NB4 (cell line): ENCODE data around the gene ZNF143.
"Not testable (repeated sequence)": the region's sequence is repeated elsewhere in the genome, so short reads cannot be mapped to it uniquely, and the experiment has no call there.

Experiments
- DNase-seq: peaks from one replicate; pipeline ENCODE4 v3.0.0; 2010; ENCODE audit warnings: low read depth
- H3K4me3 ChIP-seq: one replicate; pipeline ENCODE4 v1.5.1; 2011; ENCODE audit warnings: mild to moderate bottlenecking, low read depth, low read length, moderate library complexity
- MYC ChIP-seq: IDR thresholded peaks from 2 replicates; pipeline ENCODE4 v1.6.1; 2011; ENCODE audit warnings: low read depth, low read length
- POLR2A ChIP-seq: IDR thresholded peaks from 2 replicates; pipeline ENCODE4 v1.6.1; 2011; ENCODE audit warnings: mild to moderate bottlenecking; ENCODE audit not compliant: insufficient read length; ENCODE audit errors: extremely low read depth
- TF ChIP-seq, protein P1 (sequence below): IDR thresholded peaks from one replicate; pipeline ENCODE4 v1.5.1; 2012; ENCODE audit warnings: low read depth, low read length
- TF ChIP-seq, protein P2 (sequence below): IDR thresholded peaks from 2 replicates; pipeline ENCODE4 v1.6.1; 2011; ENCODE audit warnings: low read depth, low read length

ZNF143 gene

DNA sequence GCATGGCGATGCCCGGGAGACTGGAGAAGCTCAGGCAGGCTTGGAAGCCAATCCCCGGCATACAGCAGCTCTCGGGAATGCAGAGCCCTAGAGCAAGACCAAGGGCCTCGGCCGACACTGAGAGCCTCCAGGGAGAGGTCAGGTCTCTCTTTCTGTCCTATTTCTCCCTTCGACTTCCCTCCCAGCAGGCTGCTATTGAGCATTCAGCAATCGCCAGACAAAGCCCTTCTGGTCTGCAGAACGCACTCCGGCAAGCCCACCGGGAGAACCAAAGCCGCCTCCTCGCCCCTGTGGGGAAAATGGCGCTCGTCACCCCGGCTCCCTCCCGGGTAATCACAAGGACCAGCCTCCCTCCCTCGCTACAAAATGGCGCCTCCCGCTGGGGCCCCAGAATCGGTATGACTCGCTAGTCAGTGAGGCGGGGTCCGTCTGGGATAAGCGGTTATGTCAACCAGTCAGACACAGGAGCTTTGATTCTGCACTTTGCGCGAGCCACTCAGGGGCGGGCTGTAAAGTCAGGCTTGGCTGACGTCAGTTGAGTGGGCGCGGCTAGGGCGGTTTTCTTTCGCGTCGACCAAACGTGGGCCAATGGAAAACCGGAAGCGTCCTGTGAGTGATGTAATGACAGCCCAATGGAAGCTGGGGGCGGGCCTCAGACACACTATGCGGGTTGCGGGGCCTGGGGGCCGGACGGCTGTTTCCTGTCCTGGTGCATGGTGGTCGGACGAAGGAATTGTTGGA lies at the start of gene ZNF143:
Gene ZNF143 (plus strand): TSS at position 691 of the 741 bp plus-strand sequence. CDS start 10,297 bp downstream, outside the sequence.
- H3K4me3 ChIP-seq = peak within 1 kb of the TSS; percentile 100
- TF ChIP-seq MYC (peak; percentile 88), POLR2A (peak; percentile 91)
- TF ChIP-seq, protein P1, sequence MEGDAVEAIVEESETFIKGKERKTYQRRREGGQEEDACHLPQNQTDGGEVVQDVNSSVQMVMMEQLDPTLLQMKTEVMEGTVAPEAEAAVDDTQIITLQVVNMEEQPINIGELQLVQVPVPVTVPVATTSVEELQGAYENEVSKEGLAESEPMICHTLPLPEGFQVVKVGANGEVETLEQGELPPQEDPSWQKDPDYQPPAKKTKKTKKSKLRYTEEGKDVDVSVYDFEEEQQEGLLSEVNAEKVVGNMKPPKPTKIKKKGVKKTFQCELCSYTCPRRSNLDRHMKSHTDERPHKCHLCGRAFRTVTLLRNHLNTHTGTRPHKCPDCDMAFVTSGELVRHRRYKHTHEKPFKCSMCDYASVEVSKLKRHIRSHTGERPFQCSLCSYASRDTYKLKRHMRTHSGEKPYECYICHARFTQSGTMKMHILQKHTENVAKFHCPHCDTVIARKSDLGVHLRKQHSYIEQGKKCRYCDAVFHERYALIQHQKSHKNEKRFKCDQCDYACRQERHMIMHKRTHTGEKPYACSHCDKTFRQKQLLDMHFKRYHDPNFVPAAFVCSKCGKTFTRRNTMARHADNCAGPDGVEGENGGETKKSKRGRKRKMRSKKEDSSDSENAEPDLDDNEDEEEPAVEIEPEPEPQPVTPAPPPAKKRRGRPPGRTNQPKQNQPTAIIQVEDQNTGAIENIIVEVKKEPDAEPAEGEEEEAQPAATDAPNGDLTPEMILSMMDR = no peak
- TF ChIP-seq, protein P2, sequence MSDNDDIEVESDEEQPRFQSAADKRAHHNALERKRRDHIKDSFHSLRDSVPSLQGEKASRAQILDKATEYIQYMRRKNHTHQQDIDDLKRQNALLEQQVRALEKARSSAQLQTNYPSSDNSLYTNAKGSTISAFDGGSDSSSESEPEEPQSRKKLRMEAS = peak; percentile 71
- peak; percentile 99 for DNase-seq

DNA sequence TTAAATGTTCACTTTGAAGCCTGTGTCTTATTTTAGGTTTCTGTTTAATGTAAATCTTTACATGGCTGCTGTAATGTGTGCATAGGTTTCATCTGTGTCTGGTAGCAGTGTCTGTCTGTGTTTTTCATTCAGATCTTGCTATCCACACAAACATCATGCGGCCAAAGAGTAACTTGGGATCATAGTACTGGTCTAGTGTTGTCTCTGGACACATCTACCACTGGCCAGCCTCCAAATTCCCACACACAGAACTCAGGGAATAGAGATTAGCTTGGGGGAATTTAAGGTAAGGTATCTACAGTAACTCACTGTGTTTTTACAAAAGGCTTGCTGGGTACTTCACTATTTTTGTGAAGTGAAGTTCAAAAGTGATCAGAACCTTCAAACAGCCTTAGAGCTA lies 32.1 kb upstream of the ZNF143 start:
- no peak overlapping the region for H3K4me3 ChIP-seq
- TF ChIP-seq, protein P1 = no peak
- TF ChIP-seq MYC = no peak
- TF ChIP-seq, protein P2 = no peak
- TF ChIP-seq POLR2A = no peak
- DNase-seq = no peak

DNA sequence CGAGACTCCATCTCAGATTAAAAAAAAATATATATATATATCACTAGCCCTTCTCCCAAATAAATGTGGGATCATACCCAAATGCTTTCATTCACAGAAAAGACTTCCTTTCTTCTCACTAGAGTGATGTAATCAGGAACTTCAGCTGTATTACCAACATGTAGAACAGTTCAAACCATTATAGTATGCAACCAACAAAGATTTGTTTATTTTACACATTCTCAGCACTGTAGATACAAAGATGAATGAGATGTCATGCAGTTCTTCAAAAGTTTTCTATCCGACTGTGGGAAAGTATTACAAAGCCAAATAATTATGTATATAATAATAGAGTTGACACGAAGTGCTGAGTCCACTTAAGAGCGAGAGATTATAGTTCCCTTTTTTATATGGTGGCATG lies 22.2 kb upstream of the ZNF143 start:
- no peak for TF ChIP-seq POLR2A
- TF ChIP-seq MYC = no peak
- TF ChIP-seq, protein P2 = no peak
- TF ChIP-seq, protein P1 = no peak
- DNase-seq = no peak
- no peak overlapping the region for H3K4me3 ChIP-seq

DNA sequence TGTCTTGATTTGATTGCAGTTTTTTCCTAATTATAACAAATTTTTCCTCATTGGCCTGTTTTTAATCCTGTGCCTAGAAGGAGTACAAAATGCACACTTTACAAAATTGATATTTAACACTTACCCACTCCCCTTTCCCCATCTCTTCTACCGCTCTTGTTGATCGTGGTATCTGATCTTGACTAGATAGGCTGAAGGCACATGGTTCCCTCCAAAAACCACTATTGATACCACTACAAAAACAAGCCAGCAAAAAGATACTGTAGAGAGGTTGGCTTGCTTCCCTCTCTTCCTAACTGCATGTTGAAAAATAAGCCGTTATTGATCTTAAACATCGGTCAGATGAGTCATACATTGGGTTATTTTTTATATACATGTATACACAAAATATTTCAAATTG lies 14.6 kb upstream of the ZNF143 start:
- no peak overlapping the region for H3K4me3 ChIP-seq
- TF ChIP-seq POLR2A = no peak

DNA sequence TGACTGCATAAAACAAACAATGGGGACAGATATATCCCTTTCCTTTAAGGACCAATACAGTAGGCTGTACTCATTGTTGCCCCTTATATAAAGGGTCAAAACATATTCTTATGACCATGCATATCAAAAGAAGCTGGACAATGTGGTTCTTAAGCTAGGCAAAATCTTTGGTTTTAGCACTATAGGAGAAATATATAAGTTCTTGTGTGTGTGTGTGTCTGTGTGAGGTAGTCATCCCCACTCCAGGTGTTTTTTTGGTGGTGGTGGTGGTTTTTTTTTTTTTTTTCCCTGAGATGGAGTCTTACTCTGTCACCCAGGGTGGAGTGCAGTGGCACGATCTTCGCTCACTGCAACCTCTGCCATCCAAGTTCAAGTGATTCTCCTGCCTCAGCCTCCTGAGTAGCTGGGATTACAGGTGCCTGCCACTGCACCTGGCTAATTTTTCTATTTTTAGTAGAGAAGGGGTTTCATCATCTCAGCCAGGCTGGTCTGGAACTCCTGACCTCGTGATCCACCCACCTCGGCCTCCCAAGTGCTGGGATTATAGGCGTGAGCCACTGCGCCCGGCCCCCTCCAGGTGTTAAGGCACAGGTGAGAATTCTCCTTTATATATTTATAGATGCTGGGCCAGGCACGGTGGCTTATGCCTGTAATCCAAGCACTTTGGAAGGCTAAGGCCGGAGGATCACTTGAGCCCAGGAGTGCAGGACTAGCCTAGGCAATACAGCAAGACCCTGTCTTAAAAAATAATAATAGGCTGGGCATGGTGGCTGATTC lies 12.0 kb upstream of the ZNF143 start:
- no peak for TF ChIP-seq MYC
- TF ChIP-seq POLR2A = no peak
- TF ChIP-seq, protein P1 = no peak
- TF ChIP-seq, protein P2 = no peak
- no peak overlapping the region for H3K4me3 ChIP-seq
- no peak for DNase-seq

More for the DNA sequence above, 14.6 kb upstream of the ZNF143 start:
- no peak for DNase-seq

DNA sequence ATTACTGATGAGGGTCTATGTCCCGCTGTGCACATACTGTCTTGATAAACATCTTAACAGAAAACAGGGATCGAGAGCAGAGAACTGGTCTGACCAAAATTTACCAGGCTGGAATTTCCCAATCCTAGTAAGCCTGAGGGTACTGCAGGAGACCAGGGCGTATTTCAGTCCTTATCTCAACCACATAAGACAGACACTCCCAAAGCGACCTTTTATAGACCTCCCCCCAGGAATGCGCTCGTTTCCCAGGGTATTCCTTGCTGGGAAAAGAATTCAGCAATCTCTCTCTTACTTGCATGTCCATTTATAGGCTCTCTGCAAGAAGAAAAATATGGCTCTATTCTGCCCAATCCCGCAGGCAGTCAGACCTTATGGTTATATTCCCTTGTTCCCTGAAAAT lies 8.8 kb upstream of the ZNF143 start:
- not testable (repeated sequence) for H3K4me3 ChIP-seq, DNase-seq
